SU-DHL-6 (cell line): ENCODE data around the gene CACNB3.

Experiments used
- H2AFZ ChIP-seq: fragments of 200-600 bp; sonication (generic); 2 replicates; pipeline ENCODE4 v1.6.1; 2014; ENCODE audit warnings: low read depth, mild to moderate bottlenecking, moderate library complexity, mixed read lengths, antibody characterized with exemption, low read length; ENCODE audit not compliant: severe bottlenecking
- H3F3A ChIP-seq: fragments of 200-600 bp; shearing (Covaris generic); 2 replicates; pipeline ENCODE4 v1.6.0; 2016; ENCODE audit warnings: antibody characterized with exemption, mild to moderate bottlenecking; ENCODE audit not compliant: insufficient read depth
- H3K27ac ChIP-seq: fragments of 200-600 bp; sonication (generic); 2 replicates; pipeline ENCODE4 v1.5.1; 2016; ENCODE audit warnings: low read depth, mild to moderate bottlenecking, low read length, moderate library complexity, mixed read lengths
- H3K27me3 ChIP-seq: fragments of 200-600 bp; sonication (generic), shearing (Covaris generic); 2 replicates; pipeline ENCODE4 v1.6.0; 2014; ENCODE audit warnings: mild to moderate bottlenecking, low read length
- H3K36me3 ChIP-seq: fragments of 200-600 bp; sonication (generic); 2 replicates; pipeline ENCODE4 v1.6.1; 2014; ENCODE audit warnings: mild to moderate bottlenecking, low read length, mixed read lengths
- H3K4me2 ChIP-seq: fragments of 300-600, 200-600 bp; shearing (Covaris generic), sonication (generic); 2 replicates; pipeline ENCODE4 v1.6.0; 2014; ENCODE audit warnings: low read length, low read depth, mild to moderate bottlenecking; ENCODE audit not compliant: poor library complexity, severe bottlenecking
- H3K4me3 ChIP-seq: fragments of 200-600 bp; sonication (generic); 2 replicates; pipeline ENCODE4 v1.5.1; 2014; ENCODE audit warnings: antibody characterized with exemption, low read length, mild to moderate bottlenecking, mixed read lengths; ENCODE audit not compliant: insufficient read depth, poor library complexity, severe bottlenecking
- H3K79me2 ChIP-seq: fragments of 200-600 bp; sonication (generic); 2 replicates; pipeline ENCODE4 v1.6.1; 2014; ENCODE audit warnings: mild to moderate bottlenecking, low read length, moderate library complexity; ENCODE audit not compliant: insufficient read depth
- H3K9ac ChIP-seq: fragments of 200-600 bp; sonication (generic); 2 replicates; pipeline ENCODE4 v1.7.0; 2014; ENCODE audit warnings: mild to moderate bottlenecking, low read length
- H3K9me2 ChIP-seq: fragments of 200-600 bp; sonication (generic); replicated peaks from 2 replicates; pipeline ENCODE4 v1.6.1; 2014; ENCODE audit warnings: low read length; ENCODE audit not compliant: insufficient read depth
- H3K9me3 ChIP-seq: fragments of 200-600 bp; sonication (generic); 2 replicates; pipeline ENCODE4 v1.6.1; 2014; ENCODE audit warnings: low read length, mixed read lengths; ENCODE audit not compliant: insufficient read depth
- H4K20me1 ChIP-seq: fragments of 200-600 bp; sonication (generic); 2 replicates; pipeline ENCODE4 v1.6.1; 2014; ENCODE audit warnings: low read depth, mild to moderate bottlenecking, antibody characterized with exemption, low read length, moderate library complexity, mixed read lengths
- EZH2phosphoT487 ChIP-seq: fragments of 200-600 bp; sonication (generic), shearing (Covaris generic); conservative IDR thresholded peaks from 2 replicates; pipeline ENCODE4 v1.6.1; 2018; ENCODE audit warnings: mild to moderate bottlenecking, antibody characterized with exemption, low read length, moderate library complexity, mixed read lengths
- TF ChIP-seq, protein P1 (sequence below): fragments of 200-600 bp; sonication (generic); IDR thresholded peaks from one replicate; pipeline ENCODE4 v1.5.1; 2017; ENCODE audit warnings: antibody characterized with exemption, mild to moderate bottlenecking, low read length, moderate library complexity; ENCODE audit not compliant: insufficient read depth, poor library complexity, severe bottlenecking

CACNB3 gene

GRCh38 chr12:48815126-48816110 is 2.9 kb upstream of the CACNB3 start:
- H3K79me2 ChIP-seq = no peaks in the 10 kb centered on the region
- no peaks in the 10 kb centered on the region for H3K36me3 ChIP-seq
- peaks cover 15% of the 10 kb centered on the region for H3F3A ChIP-seq
- peak overlapping the region; percentile 87 for H3K9ac ChIP-seq
- no peaks in the 10 kb centered on the region for H4K20me1 ChIP-seq
- no peaks in the 10 kb centered on the region for H3K9me2 ChIP-seq
- H3K27me3 ChIP-seq = no peaks in the 10 kb centered on the region
- peak overlapping the region; percentile 8; the same call in 1 of the 2 replicates for H3K27ac ChIP-seq
- H3K4me3 ChIP-seq = peak overlapping the region; percentile 62
- H2AFZ ChIP-seq = peak overlapping the region; percentile 100
- no peak for TF ChIP-seq EZH2phosphoT487
- TF ChIP-seq, protein P1, sequence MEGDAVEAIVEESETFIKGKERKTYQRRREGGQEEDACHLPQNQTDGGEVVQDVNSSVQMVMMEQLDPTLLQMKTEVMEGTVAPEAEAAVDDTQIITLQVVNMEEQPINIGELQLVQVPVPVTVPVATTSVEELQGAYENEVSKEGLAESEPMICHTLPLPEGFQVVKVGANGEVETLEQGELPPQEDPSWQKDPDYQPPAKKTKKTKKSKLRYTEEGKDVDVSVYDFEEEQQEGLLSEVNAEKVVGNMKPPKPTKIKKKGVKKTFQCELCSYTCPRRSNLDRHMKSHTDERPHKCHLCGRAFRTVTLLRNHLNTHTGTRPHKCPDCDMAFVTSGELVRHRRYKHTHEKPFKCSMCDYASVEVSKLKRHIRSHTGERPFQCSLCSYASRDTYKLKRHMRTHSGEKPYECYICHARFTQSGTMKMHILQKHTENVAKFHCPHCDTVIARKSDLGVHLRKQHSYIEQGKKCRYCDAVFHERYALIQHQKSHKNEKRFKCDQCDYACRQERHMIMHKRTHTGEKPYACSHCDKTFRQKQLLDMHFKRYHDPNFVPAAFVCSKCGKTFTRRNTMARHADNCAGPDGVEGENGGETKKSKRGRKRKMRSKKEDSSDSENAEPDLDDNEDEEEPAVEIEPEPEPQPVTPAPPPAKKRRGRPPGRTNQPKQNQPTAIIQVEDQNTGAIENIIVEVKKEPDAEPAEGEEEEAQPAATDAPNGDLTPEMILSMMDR = no peak
- H3K9me3 ChIP-seq = no peaks in the 10 kb centered on the region
- peak overlapping the region; percentile 95 for H3K4me2 ChIP-seq

DNA sequence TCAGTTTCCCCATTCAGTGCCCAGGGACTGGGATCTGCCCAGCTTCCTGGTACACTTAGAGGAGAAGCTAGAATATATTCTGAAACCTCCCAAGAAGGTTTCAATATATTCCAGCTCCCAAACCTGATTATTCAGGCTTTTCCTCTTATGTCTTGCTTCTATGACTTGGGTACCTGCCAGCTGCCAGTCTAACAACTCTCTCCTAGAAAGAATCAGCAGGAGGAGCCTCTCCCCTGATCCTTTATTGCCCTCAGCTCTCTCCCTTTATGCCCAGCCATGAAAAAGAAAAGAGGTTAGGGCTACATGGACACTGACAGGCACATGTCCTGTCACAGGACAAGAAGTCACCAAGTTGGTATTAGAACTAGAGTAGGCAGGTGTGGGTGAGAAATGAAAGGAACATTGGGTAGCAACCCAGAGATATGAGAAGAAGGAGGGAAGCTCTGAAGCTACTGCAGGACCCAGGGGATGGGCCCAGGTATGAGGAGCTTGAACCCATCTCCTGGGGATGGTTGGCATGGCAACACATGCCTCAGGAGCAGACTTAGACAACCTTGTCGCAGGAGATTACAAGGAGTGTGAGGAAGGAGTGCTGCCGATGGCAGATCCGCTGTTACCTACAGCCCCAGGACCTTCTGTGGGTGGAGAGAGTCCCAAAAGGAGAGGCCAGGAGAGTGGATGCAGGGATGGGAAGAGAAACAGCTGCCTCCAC is 2.0 kb upstream of the CACNB3 start:
- H3K27me3 ChIP-seq = no peaks in the 10 kb centered on the region
- H3F3A ChIP-seq = peaks cover 15% of the 10 kb centered on the region
- H4K20me1 ChIP-seq = no peaks in the 10 kb centered on the region
- no peaks in the 10 kb centered on the region for H3K9me3 ChIP-seq
- H2AFZ ChIP-seq = no peak overlapping the region
- no peaks in the 10 kb centered on the region for H3K36me3 ChIP-seq
- no peak overlapping the region for H3K4me3 ChIP-seq
- no peak overlapping the region for H3K27ac ChIP-seq
- peak overlapping the region; percentile 95 for H3K4me2 ChIP-seq
- no peaks in the 10 kb centered on the region for H3K79me2 ChIP-seq
- TF ChIP-seq, protein P1 = no peak
- no peak for TF ChIP-seq EZH2phosphoT487
- no peaks in the 10 kb centered on the region for H3K9me2 ChIP-seq
- H3K9ac ChIP-seq = peak overlapping the region; percentile 87; the same call in 1 of the 2 replicates

DNA sequence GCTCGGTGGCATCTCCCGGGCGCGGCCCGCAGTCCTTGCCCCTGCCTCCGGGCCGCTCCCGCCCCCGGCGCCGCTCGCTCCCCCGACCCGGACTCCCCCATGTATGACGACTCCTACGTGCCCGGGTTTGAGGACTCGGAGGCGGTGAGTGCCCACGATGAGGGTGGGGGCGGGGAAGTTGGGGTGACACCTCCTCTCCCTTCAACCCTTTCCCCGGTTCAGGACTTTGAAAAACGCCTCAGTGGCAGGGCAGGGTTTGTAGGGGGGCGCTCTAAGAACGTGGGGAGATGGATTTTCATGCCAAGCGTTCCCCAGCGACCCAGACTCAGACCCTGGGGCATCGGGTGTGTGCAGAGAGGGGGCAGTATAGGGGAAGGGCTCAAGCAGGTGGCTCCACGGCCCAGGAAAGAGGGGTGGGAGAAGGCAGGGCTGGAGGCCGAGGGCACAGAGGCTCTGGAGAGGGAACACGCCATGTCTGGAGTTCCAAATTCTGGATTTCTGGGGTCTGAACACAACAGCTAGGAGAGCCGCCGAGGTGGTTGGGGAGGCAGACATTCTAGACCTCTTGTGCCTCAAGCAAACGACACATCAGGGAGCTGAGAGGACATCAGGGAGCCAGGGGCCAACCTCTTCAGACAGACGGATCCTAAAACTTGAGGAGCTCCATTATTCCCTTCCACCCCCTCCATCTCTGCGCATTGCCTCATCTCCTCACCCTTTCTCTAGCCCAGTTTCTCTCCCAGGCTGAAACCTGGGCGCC is 715 bp downstream of the CACNB3 start:
- TF ChIP-seq, protein P1 = peak; percentile 29
- TF ChIP-seq EZH2phosphoT487 = no peak
- Histone ChIP-seq H3K27me3 (no peaks in the 10 kb centered on the region), H3K79me2 (no peaks in the 10 kb centered on the region), H2AFZ (no peak overlapping the region), H3K36me3 (no peaks in the 10 kb centered on the region), H3K4me3 (peak overlapping the region; percentile 63), H3K27ac (no peak overlapping the region), H3K4me2 (peak overlapping the region; percentile 83), H3K9me2 (no peaks in the 10 kb centered on the region), H3F3A (peaks cover 15% of the 10 kb centered on the region), H3K9me3 (no peaks in the 10 kb centered on the region), H3K9ac (peak overlapping the region; percentile 61), H4K20me1 (no peaks in the 10 kb centered on the region)
